Right cardiac atrium (tissue), 5 donors: ENCODE results near the gene GARRE1. TPM values are rescaled to one million over a fixed set of nuclear protein-coding genes. Genes with fewer than 3 reads are reported as not detected.

Experiments used
- ATAC-seq, 2 donors: fragments of 200-7000 bp; cut with Tn5 transposase; one replicate each; pipeline versions ENCODE4 v1.8.0 to v1.9.1; 2020; ENCODE audit warnings: moderate library complexity in 2 of 2, mild to moderate bottlenecking in 1 of 2
- DNase-seq, 3 donors: peaks; one replicate each; pipeline ENCODE4 v3.0.0-alpha.2; 2020
- H3K27ac ChIP-seq: one replicate; pipeline ENCODE4 v1.5.1; 2013; ENCODE audit warnings: mild to moderate bottlenecking, low read length, control low read depth, moderate library complexity
- H3K27me3 ChIP-seq: one replicate; pipeline ENCODE4 v1.6.1; 2013; ENCODE audit not compliant: control insufficient read depth, insufficient read depth
- H3K4me1 ChIP-seq: one replicate; pipeline ENCODE4 v1.6.1; 2013; ENCODE audit warnings: low read length; ENCODE audit not compliant: control insufficient read depth, insufficient read depth
- H3K4me3 ChIP-seq: one replicate; pipeline ENCODE4 v1.5.1; 2013; ENCODE audit warnings: low read length, control low read depth
- H3K9me3 ChIP-seq: one replicate; pipeline ENCODE4 v1.6.1; 2013; ENCODE audit warnings: low read length; ENCODE audit not compliant: control insufficient read depth
- WGBS: extraction: QIAGEN DNeasy Blood & Tissue Kit; methylation state at CpG from one replicate; pipeline ENCODE4 v1.1.7; 2013; 5-methylcytosine and 5-hydroxymethylcytosine counted together
- intact Hi-C, 4 donors: fragments of 100-400 bp; cut with DNase I; formaldehyde crosslinking; loops; one replicate each; pipeline versions ENCODE4 v1.11.0 to v1.14.0; 2022 to 2023
- polyA plus RNA-seq: library from polyadenylated mRNA; stranded (reverse); fragments of 200-250 nt; gene quantifications from one replicate; pipeline ENCODE4 v1.2.3, GENCODE V29; 2013
- total RNA-seq, 4 donors: library from RNA; stranded (reverse); fragmentation: NEBNext Ultra II Directional; extraction: Animal tissue kit (Norgen Biotek cat#: 25700); gene quantifications; one replicate each; pipeline ENCODE4 v1.2.1, GENCODE V29; 2021
- donor health status: healthy with polysubstance abuse.
- donor health status: DM: no; HTN: yes; CAD: no.
- donor health status: DM: no; HTN: no; CAD: no.
- donor health status: DM: no; HTN: yes; CAD: no; lungs with severe emphysema.
- donor health status: DM: yes; HTN: yes; CAD: no.

The GARRE1 gene
- total and polyA plus RNA-seq, 5 donors, result 10.6 to 22.7 (median 22.0) TPM

DNA sequence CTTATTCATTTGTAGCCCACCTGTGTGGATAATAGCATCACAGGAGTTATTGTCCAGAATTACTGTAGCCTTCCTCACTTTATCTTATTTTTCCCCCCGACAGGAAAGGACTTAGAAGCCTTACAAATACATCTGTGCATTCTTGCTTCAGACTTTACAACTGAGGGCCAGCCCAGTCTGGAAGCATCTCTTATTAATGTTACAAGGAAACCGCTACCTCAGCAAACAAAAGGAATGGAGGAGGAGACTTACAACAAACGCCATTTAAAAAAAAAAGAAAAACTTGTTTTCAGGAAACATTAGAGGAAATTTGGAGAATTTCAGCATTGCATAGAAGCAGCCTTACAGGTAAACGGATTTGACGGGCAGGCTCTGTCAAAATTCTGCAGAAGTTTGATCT is 45.2 kb downstream of the GARRE1 start:
- H3K27ac ChIP-seq, result no peak overlapping the region
- WGBS, result 63% methylated on average over 5 of the region's 5 CpGs
- intact Hi-C loops, result no loop called here
- no peaks in the 10 kb centered on the region for H3K27me3 ChIP-seq
- H3K9me3 ChIP-seq, result no peaks in the 10 kb centered on the region
- ATAC-seq (no peak), DNase-seq (no peak)
- no peaks in the 10 kb centered on the region for H3K4me1 ChIP-seq
- no peak overlapping the region for H3K4me3 ChIP-seq

DNA sequence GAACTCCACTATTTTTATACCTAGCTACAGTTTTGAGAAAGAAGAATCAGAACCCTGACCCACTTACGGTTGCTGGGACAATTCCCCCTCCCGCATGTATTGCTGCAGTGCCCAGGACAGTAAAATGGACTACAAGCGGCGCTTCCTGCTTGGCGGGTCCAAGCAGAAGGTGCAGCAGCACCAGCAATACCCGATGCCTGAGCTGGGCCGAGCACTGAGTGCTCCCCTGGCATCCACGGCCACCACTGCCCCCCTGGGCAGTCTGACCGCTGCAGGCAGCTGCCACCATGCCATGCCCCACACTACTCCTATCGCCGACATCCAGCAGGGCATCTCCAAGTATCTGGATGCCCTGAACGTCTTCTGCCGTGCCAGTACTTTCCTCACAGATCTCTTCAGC is 46.0 kb downstream of the GARRE1 start:
- ATAC-seq, result no peak
- Histone ChIP-seq H3K27me3 (no peaks in the 10 kb centered on the region), H3K4me3 (no peak overlapping the region), H3K9me3 (no peaks in the 10 kb centered on the region), H3K27ac (no peak overlapping the region), H3K4me1 (peaks cover under 1% of the 10 kb centered on the region)
- intact Hi-C loops, result no loop called here
- no peak for DNase-seq
- WGBS, result 94% methylated on average over 13 of the region's 13 CpGs

DNA sequence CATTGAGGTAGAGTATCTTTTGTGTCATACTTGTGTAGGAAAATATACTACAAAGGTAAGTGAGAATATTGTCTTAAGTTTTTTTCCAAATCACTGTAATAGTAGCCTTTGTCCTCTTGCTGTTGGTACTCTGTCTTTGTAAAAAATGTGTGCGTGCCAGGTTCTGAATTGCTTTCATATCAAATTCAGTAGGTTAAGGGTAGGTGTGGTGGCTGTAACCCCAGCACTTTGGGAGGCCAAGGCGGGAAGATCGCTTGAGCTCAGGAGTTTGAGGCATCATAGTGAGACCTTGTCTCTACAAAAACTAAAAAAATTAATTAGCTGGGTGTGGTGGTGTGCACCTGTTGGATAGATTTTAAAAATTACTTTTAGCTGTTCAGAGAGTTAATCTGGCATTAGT is 46.6 kb downstream of the GARRE1 start:
- WGBS, result 98% methylated on average over 3 of the region's 3 CpGs
- Histone ChIP-seq H3K9me3 (no peaks in the 10 kb centered on the region), H3K27me3 (no peaks in the 10 kb centered on the region), H3K4me3 (no peak overlapping the region), H3K27ac (no peak overlapping the region), H3K4me1 (peaks cover 4% of the 10 kb centered on the region)
- no peak for ATAC-seq
- intact Hi-C loops, result no loop called here
- DNase-seq, result no peak

Other genes with a start within 250 kb of the GARRE1 start
- gene LSM14A, start 82.0 kb upstream of the GARRE1 start, total RNA-seq, result 10 to 100 TPM; 70.8 to 91.4 (median 78.4) TPM
- 50.7 TPM for gene LSM14A, start 82.0 kb upstream of the GARRE1 start, polyA plus RNA-seq
- 100 to 1,000 TPM; 362 to 456 (median 404) TPM for gene GPI, start 110.6 kb downstream of the GARRE1 start, total RNA-seq
- 285 TPM for gene GPI, start 110.6 kb downstream of the GARRE1 start, polyA plus RNA-seq
- 10 to 100 TPM in 1 of 4 donors, 1 to 10 TPM in 3; 8.0 to 12.8 (median 9.5) TPM for gene PDCD2L, start 149.8 kb downstream of the GARRE1 start, total RNA-seq
- gene PDCD2L, start 149.8 kb downstream of the GARRE1 start, polyA plus RNA-seq, result 9.2 TPM
- 10 to 100 TPM; 40.0 to 50.0 (median 45.5) TPM for gene UBA2, start 173.8 kb downstream of the GARRE1 start, total RNA-seq
- gene UBA2, start 173.8 kb downstream of the GARRE1 start, polyA plus RNA-seq, result 39.9 TPM
- gene WTIP, start 227.2 kb downstream of the GARRE1 start, total RNA-seq, result 10 to 100 TPM; 13.6 to 20.1 (median 17.6) TPM
- gene WTIP, start 227.2 kb downstream of the GARRE1 start, polyA plus RNA-seq, result 8.2 TPM